Measurements from ENCODE around the gene NDUFAF2. TPM values are rescaled to one million over a fixed set of nuclear protein-coding genes. Genes with fewer than 3 reads are reported as not detected.

The NDUFAF2 gene
- total RNA-seq, 4 donors from 2014 or later = 5.4 to 56.1 (median 7.3) TPM

GRCh38 chr5:61148515-61148914 is 203.5 kb downstream of the NDUFAF2 start:
- Histone ChIP-seq H3K4me3 (no peak overlapping the region), H3K27ac (no peak overlapping the region), H3K27me3 (no peaks in the 10 kb centered on the region), H3K36me3 (no peaks in the 10 kb centered on the region), H3K9me3 (no peaks in the 10 kb centered on the region), H3K4me1 (no peaks in the 10 kb centered on the region)
- DNase-seq = no peak
- TF ChIP-seq POLR2A (IDR thresholded peaks at IDR 0.05) = no peak
- TF ChIP-seq CTCF (IDR thresholded peaks at IDR 0.05) = no peak

- Histone ChIP-seq H3K36me3 (peaks cover 0 to 4% (median 0%) of the 10 kb centered on the region in 3 donors), H3K27ac (no peak overlapping the region), H3K4me3 (no peak overlapping the region), H3K4me1 (no peaks in the 10 kb centered on the region), H3K27me3 (no peaks in the 10 kb centered on the region), H3K9me3 (no peaks in the 10 kb centered on the region)
- no peak for DNase-seq
- no peak for TF ChIP-seq CTCF (IDR thresholded peaks at IDR 0.05)
- no peak for TF ChIP-seq POLR2A (IDR thresholded peaks at IDR 0.05)
These were observed 206.9 kb downstream of the NDUFAF2 start for GRCh38 chr5:61151893-61152292.

GRCh38 chr5:61159070-61159469 is 214.1 kb downstream of the NDUFAF2 start:
- Histone ChIP-seq H3K4me1 (peaks cover 0 to 19% (median 4%) of the 10 kb centered on the region in 4 donors), H3K27me3 (no peaks in the 10 kb centered on the region), H3K27ac (no peak overlapping the region), H3K4me3 (no peak overlapping the region), H3K9me3 (no peaks in the 10 kb centered on the region), H3K36me3 (peaks cover 0 to 23% (median 0%) of the 10 kb centered on the region in 3 donors)
- no peak for DNase-seq
- no peak for TF ChIP-seq POLR2A (IDR thresholded peaks at IDR 0.05)
- TF ChIP-seq CTCF (IDR thresholded peaks at IDR 0.05) = no peak

- H3K27me3 ChIP-seq = no peaks in the 10 kb centered on the region
- no peak overlapping the region for H3K27ac ChIP-seq
- H3K4me3 ChIP-seq = no peak overlapping the region
- H3K9me3 ChIP-seq = no peaks in the 10 kb centered on the region
- peaks cover 0 to 23% (median 0%) of the 10 kb centered on the region in 3 donors for H3K36me3 ChIP-seq
- DNase-seq = no peak
- TF ChIP-seq POLR2A (IDR thresholded peaks at IDR 0.05) = no peak
- no peak for TF ChIP-seq CTCF (IDR thresholded peaks at IDR 0.05)
- peaks cover 0 to 20% (median 4%) of the 10 kb centered on the region in 4 donors for H3K4me1 ChIP-seq
These were observed 214.8 kb downstream of the NDUFAF2 start for GRCh38 chr5:61159836-61160235.

- TF ChIP-seq CTCF (IDR thresholded peaks at IDR 0.05) = no peak
- no peak for TF ChIP-seq POLR2A (IDR thresholded peaks at IDR 0.05)
- H3K36me3 ChIP-seq = peaks cover 0 to 23% (median 0%) of the 10 kb centered on the region in 3 donors
- H3K27me3 ChIP-seq = no peaks in the 10 kb centered on the region
- no peaks in the 10 kb centered on the region for H3K9me3 ChIP-seq
- H3K4me3 ChIP-seq = no peak overlapping the region
- no peak for DNase-seq
- peaks cover 0 to 20% (median 4%) of the 10 kb centered on the region in 4 donors for H3K4me1 ChIP-seq
- no peak overlapping the region for H3K27ac ChIP-seq
These were observed 215.5 kb downstream of the NDUFAF2 start for GRCh38 chr5:61160497-61160896.

Measured in Peyer's patch (tissue), 4 donors.